Uterus (tissue), 4 donors: ENCODE results near the gene KCNH8. TPM values are rescaled to one million over a fixed set of nuclear protein-coding genes. Genes with fewer than 3 reads are reported as not detected.

ENCODE experiments used
- DNase-seq, 2 donors: peaks; one replicate each; pipeline ENCODE4 v3.0.0-alpha.2; 2019 to 2020
- H3K27ac ChIP-seq, 2 donors: fragments of 200-600 bp; sonication (generic); 1 replicate in 1 of 2; 2 replicates in 1 of 2; pipeline ENCODE4 v1.5.1; 2016 to 2018
- H3K27me3 ChIP-seq, 2 donors: fragments of 200-600 bp; sonication (generic); one replicate each; pipeline ENCODE4 v1.5.1; 2018 to 2019; ENCODE audit warnings: control low read depth in 1 of 2
- H3K36me3 ChIP-seq, 2 donors: fragments of 200-600 bp; sonication (generic); one replicate each; pipeline ENCODE4 v1.5.1; 2019; ENCODE audit warnings: control low read depth in 1 of 2
- H3K4me1 ChIP-seq, 2 donors: fragments of 200-600 bp; sonication (generic); one replicate each; pipeline ENCODE4 v1.5.1; 2018 to 2019; ENCODE audit warnings: control low read depth in 1 of 2
- H3K4me3 ChIP-seq, 2 donors: fragments of 200-600 bp; sonication (generic); 1 replicate in 1 of 2; 2 replicates in 1 of 2; pipeline ENCODE4 v1.5.1; 2018 to 2019; ENCODE audit warnings: mild to moderate bottlenecking in 1 of 2
- H3K9me3 ChIP-seq, 2 donors: fragments of 200-600 bp; sonication (generic); one replicate each; pipeline ENCODE4 v1.5.1; 2019; ENCODE audit warnings: control low read depth in 1 of 2
- POLR2A ChIP-seq, 2 donors: fragments of 450-650 bp; IDR thresholded peaks; one replicate each; pipeline ENCODE4 v1.6.1; 2016; ENCODE audit warnings: antibody characterized with exemption in 2 of 2, mild to moderate bottlenecking in 1 of 2, moderate library complexity in 1 of 2
- intact Hi-C: fragments of 100-400 bp; cut with DNase I; formaldehyde crosslinking; loops from one replicate; pipeline ENCODE4 v1.15.1; 2023; ENCODE audit warnings: low total_unique reads
- total RNA-seq, 4 donors: library from RNA; depleted of rRNA in 3 of 4; stranded (reverse); fragments of >200 nt in 3 of 4; gene quantifications; one replicate each; pipeline versions ENCODE4 v1.1.0 to v1.2.4, GENCODE V29; 2014 to 2023
- TF ChIP-seq, protein P1 (sequence below), 4 experiments: fragments of 200-600 bp in 2 of 4; fragments of 450-650 bp in 2 of 4; sonication (generic) in 2 of 4; IDR thresholded peaks; one replicate each; pipeline ENCODE4 v1.5.1; 2016 to 2019; ENCODE audit warnings: antibody characterized with exemption in 4 of 4, mild to moderate bottlenecking in 2 of 4, moderate library complexity in 1 of 4
- donor health status: DM: yes; HTN: yes; CAD: no.

The KCNH8 gene
- total RNA-seq, 4 donors from 2014 or later = 0.26 to 1.5 (median 0.49) TPM; not detected in 1

GRCh38 chr3:19107719-19108118 is 40.6 kb upstream of the KCNH8 start:
- no peaks in the 10 kb centered on the region for H3K27me3 ChIP-seq
- intact Hi-C loops = no loop called here
- H3K36me3 ChIP-seq = no peaks in the 10 kb centered on the region
- no peak for TF ChIP-seq POLR2A (IDR thresholded peaks at IDR 0.05)
- TF ChIP-seq, protein P1, sequence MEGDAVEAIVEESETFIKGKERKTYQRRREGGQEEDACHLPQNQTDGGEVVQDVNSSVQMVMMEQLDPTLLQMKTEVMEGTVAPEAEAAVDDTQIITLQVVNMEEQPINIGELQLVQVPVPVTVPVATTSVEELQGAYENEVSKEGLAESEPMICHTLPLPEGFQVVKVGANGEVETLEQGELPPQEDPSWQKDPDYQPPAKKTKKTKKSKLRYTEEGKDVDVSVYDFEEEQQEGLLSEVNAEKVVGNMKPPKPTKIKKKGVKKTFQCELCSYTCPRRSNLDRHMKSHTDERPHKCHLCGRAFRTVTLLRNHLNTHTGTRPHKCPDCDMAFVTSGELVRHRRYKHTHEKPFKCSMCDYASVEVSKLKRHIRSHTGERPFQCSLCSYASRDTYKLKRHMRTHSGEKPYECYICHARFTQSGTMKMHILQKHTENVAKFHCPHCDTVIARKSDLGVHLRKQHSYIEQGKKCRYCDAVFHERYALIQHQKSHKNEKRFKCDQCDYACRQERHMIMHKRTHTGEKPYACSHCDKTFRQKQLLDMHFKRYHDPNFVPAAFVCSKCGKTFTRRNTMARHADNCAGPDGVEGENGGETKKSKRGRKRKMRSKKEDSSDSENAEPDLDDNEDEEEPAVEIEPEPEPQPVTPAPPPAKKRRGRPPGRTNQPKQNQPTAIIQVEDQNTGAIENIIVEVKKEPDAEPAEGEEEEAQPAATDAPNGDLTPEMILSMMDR (IDR thresholded peaks at IDR 0.05) = no peak
- no peaks in the 10 kb centered on the region for H3K4me1 ChIP-seq
- DNase-seq = no peak
- no peak overlapping the region for H3K27ac ChIP-seq
- no peak overlapping the region for H3K4me3 ChIP-seq
- H3K9me3 ChIP-seq = no peaks in the 10 kb centered on the region

- intact Hi-C loops = no loop called here
- Histone ChIP-seq H3K27ac (no peak overlapping the region), H3K4me1 (no peaks in the 10 kb centered on the region), H3K27me3 (no peaks in the 10 kb centered on the region), H3K9me3 (no peaks in the 10 kb centered on the region), H3K36me3 (no peaks in the 10 kb centered on the region), H3K4me3 (no peak overlapping the region)
- DNase-seq = no peak
- TF ChIP-seq POLR2A (IDR thresholded peaks at IDR 0.05) = no peak
- TF ChIP-seq, protein P1 (IDR thresholded peaks at IDR 0.05) = no peak
These were observed 37.9 kb upstream of the KCNH8 start for GRCh38 chr3:19110335-19110895.

- TF ChIP-seq, protein P1 (IDR thresholded peaks at IDR 0.05) = no peak
- TF ChIP-seq POLR2A (IDR thresholded peaks at IDR 0.05) = no peak
- H3K9me3 ChIP-seq = no peaks in the 10 kb centered on the region
- H3K27ac ChIP-seq = no peak overlapping the region
- H3K27me3 ChIP-seq = no peaks in the 10 kb centered on the region
- no peak overlapping the region for H3K4me3 ChIP-seq
- H3K4me1 ChIP-seq = no peaks in the 10 kb centered on the region
- H3K36me3 ChIP-seq = no peaks in the 10 kb centered on the region
- DNase-seq = no peak
- intact Hi-C loops = no loop called here
These were observed 33.8 kb upstream of the KCNH8 start for GRCh38 chr3:19114461-19114860.

GRCh38 chr3:19116239-19116638 is 32.1 kb upstream of the KCNH8 start:
- intact Hi-C loops = no loop called here
- H3K4me1 ChIP-seq = no peaks in the 10 kb centered on the region
- no peaks in the 10 kb centered on the region for H3K9me3 ChIP-seq
- H3K36me3 ChIP-seq = no peaks in the 10 kb centered on the region
- no peaks in the 10 kb centered on the region for H3K27me3 ChIP-seq
- no peak overlapping the region for H3K4me3 ChIP-seq
- DNase-seq = no peak
- no peak overlapping the region for H3K27ac ChIP-seq
- TF ChIP-seq, protein P1 (IDR thresholded peaks at IDR 0.05) = no peak
- TF ChIP-seq POLR2A (IDR thresholded peaks at IDR 0.05) = no peak

GRCh38 chr3:19124752-19125151 is 23.6 kb upstream of the KCNH8 start:
- DNase-seq = no peak
- TF ChIP-seq POLR2A (IDR thresholded peaks at IDR 0.05) = no peak
- TF ChIP-seq, protein P1 (IDR thresholded peaks at IDR 0.05) = no peak
- Histone ChIP-seq H3K36me3 (no peaks in the 10 kb centered on the region), H3K27ac (no peak overlapping the region), H3K4me1 (no peaks in the 10 kb centered on the region), H3K4me3 (no peak overlapping the region), H3K27me3 (no peaks in the 10 kb centered on the region), H3K9me3 (no peaks in the 10 kb centered on the region)
- intact Hi-C loops = no loop called here
